ENCODE measurements around the gene NDUFB7. TPM values are rescaled to one million over a fixed set of nuclear protein-coding genes. Genes with fewer than 3 reads are reported as not detected.
"Not testable (repeated sequence)": the region's sequence is repeated elsewhere in the genome, so short reads cannot be mapped to it uniquely, and the experiment has no call there.

NDUFB7 gene
- total RNA-seq, 1 donor from 2014 or later = 501 TPM

DNA sequence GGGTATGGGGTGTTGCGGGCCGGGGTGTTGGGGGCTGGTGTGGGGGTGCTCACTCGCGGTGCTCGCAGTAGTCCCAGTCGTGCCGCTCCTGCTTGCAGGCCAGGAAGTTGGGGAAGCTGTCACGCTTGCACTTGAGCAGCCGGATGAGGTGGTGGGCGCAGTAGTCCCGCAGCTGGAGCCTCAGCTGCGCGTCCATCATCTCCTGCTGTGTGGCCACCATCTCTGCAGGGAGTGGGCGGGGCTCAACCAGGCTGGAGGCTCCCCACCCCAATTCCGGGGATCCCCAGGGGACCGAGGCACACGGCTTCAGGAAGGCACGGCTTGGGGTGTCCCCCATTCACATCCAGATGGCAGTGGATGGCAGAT lies 5.2 kb downstream of the NDUFB7 start:
- no peak overlapping the region for H3K27ac ChIP-seq (replicated peaks)
- H3K36me3 ChIP-seq = peaks cover 21% of the 10 kb centered on the region
- H3K9me3 ChIP-seq (replicated peaks) = no peaks in the 10 kb centered on the region
- TF ChIP-seq CTCF (IDR thresholded peaks at IDR 0.05; ENCODE audit: borderline replicate concordance) = no peak
- DNase-seq = no peak
- intact Hi-C loops (cut with micrococcal nuclease) = no loop called here
- no peaks in the 10 kb centered on the region for H3K27me3 ChIP-seq (ENCODE audit: low read depth)
- no peak overlapping the region for H3K4me3 ChIP-seq
- peaks cover 63% of the 10 kb centered on the region for H3K4me1 ChIP-seq

GRCh38 chr19:14565765-14566711 lies 5.8 kb downstream of the NDUFB7 start:
- no peak for DNase-seq
- Histone ChIP-seq H3K36me3 (peaks cover 21% of the 10 kb centered on the region), H3K4me3 (no peak overlapping the region), H3K27ac (replicated peaks) (no peak overlapping the region), H3K9me3 (replicated peaks) (no peaks in the 10 kb centered on the region), H3K27me3 (ENCODE audit: low read depth) (no peaks in the 10 kb centered on the region), H3K4me1 (peaks cover 63% of the 10 kb centered on the region)
- TF ChIP-seq CTCF (IDR thresholded peaks at IDR 0.05; ENCODE audit: borderline replicate concordance) = no peak
- intact Hi-C loops (cut with micrococcal nuclease) = no loop called here

- Histone ChIP-seq H3K4me1 (peaks cover 63% of the 10 kb centered on the region), H3K4me3 (no peak overlapping the region), H3K9me3 (replicated peaks) (no peaks in the 10 kb centered on the region), H3K27me3 (ENCODE audit: low read depth) (no peaks in the 10 kb centered on the region), H3K36me3 (peaks cover 21% of the 10 kb centered on the region), H3K27ac (replicated peaks) (no peak overlapping the region)
- no peak for TF ChIP-seq CTCF (IDR thresholded peaks at IDR 0.05; ENCODE audit: borderline replicate concordance)
- DNase-seq = no peak
- intact Hi-C loops (cut with micrococcal nuclease) = no loop called here
Measured at GRCh38 chr19:14565298-14565679, 6.6 kb downstream of the NDUFB7 start.

DNA sequence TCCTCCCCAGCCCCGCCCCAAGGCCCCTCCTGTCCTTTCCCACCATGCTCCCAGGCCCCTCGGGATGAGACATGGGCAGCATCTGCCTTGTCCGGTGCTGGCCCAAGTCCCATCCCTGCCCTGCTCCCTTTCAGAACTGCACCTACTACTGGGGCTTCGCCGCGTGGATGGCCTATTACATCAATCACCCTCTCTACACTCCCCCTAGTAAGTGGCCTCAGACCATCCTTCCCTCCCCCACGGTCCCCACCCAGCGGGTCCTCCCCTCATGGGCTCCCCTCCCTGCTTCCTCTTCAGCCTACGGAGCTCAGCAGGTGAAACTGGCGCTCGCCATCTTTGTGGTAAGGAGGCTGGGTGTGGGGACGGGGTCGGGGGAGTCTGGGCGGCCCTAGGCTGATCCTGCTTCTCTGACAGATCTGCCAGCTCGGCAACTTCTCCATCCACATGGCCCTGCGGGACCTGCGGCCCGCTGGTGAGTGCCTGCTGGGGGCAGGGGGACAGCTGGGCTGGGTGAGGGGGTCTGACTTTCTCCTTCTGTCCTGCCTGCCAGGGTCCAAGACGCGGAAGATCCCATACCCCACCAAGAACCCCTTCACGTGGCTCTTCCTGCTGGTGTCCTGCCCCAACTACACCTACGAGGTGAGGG lies 7.1 kb downstream of the NDUFB7 start:
- DNase-seq; H3K4me3 ChIP-seq; H3K27ac ChIP-seq (replicated peaks); H3K27me3 ChIP-seq (ENCODE audit: low read depth); H3K9me3 ChIP-seq (replicated peaks); intact Hi-C loops (cut with micrococcal nuclease): not testable (repeated sequence)
- Histone ChIP-seq H3K36me3 (peaks cover 21% of the 10 kb centered on the region), H3K4me1 (peaks cover 63% of the 10 kb centered on the region)

- H3K4me1 ChIP-seq = peaks cover 63% of the 10 kb centered on the region
- no peak for TF ChIP-seq CTCF (IDR thresholded peaks at IDR 0.05; ENCODE audit: borderline replicate concordance)
- no peaks in the 10 kb centered on the region for H3K27me3 ChIP-seq (ENCODE audit: low read depth)
- no peak for DNase-seq
- H3K36me3 ChIP-seq = peaks cover 19% of the 10 kb centered on the region
- H3K4me3 ChIP-seq = no peak overlapping the region
- peak overlapping the region; percentile 92 for H3K27ac ChIP-seq (replicated peaks)
- no peaks in the 10 kb centered on the region for H3K9me3 ChIP-seq (replicated peaks)
- intact Hi-C loops (cut with micrococcal nuclease) = no loop called here
Measured at GRCh38 chr19:14563989-14564651, 7.7 kb downstream of the NDUFB7 start.

Measured in left ventricle myocardium inferior (tissue), 1 donor.